Mesodermal cell (in vitro differentiated cells): Measurements from ENCODE around the gene RNF126.
"Not testable (repeated sequence)": the region's sequence is repeated elsewhere in the genome, so short reads cannot be mapped to it uniquely, and the experiment has no call there.

Experiments
- H3K27ac ChIP-seq: 2 replicates; pipeline ENCODE4 v1.7.0; 2013; ENCODE audit warnings: mild to moderate bottlenecking, low read depth, low read length, moderate library complexity; ENCODE audit not compliant: severe bottlenecking
- H3K36me3 ChIP-seq: 2 replicates; pipeline ENCODE4 v1.7.1; 2013; ENCODE audit warnings: mild to moderate bottlenecking, low read length, moderate library complexity; ENCODE audit not compliant: control insufficient read depth, insufficient read depth
- H3K4me1 ChIP-seq: one replicate; pipeline ENCODE4 v1.7.1; 2013; ENCODE audit warnings: mild to moderate bottlenecking, low read length; ENCODE audit not compliant: insufficient read depth, control insufficient read depth, poor library complexity, severe bottlenecking
- H3K4me3 ChIP-seq: 2 replicates; pipeline ENCODE4 v1.7.0; 2013; ENCODE audit warnings: low read length, control low read depth, mild to moderate bottlenecking; ENCODE audit not compliant: insufficient read depth, poor library complexity, severe bottlenecking; ENCODE audit errors: extremely low read depth
- H3K9me3 ChIP-seq: 2 replicates; pipeline ENCODE4 v1.7.1; 2013; ENCODE audit warnings: mild to moderate bottlenecking, low read length, moderate library complexity; ENCODE audit not compliant: control insufficient read depth
- WGBS, 2 experiments: methylation state at CpG; one replicate each; pipeline ENCODE4 v1.1.5; 2013; ENCODE audit warnings: missing lambda C conversion rate in 2 of 2; ENCODE audit not compliant: insufficient coverage in 2 of 2; 5-methylcytosine and 5-hydroxymethylcytosine counted together

Gene RNF126

GRCh38 chr19:676339-677105 is 13.5 kb upstream of the RNF126 start, which contains the start of gene FSTL3:
FSTL3 (plus strand) TSS chr19:676392; CDS start chr19:676424, 32 bp downstream.
- 20% methylated on average over 31 to 37 of the region's 63 CpGs for WGBS, 2 experiments
- peak within 1 kb of the TSS; percentile 16 for H3K27ac ChIP-seq
- H3K36me3 ChIP-seq, result no peaks in the 10 kb centered on the region
- peaks cover 9% of the 10 kb centered on the region for H3K4me1 ChIP-seq
- H3K9me3 ChIP-seq, result no peaks in the 10 kb centered on the region
- peak within 1 kb of the TSS; percentile 29 for H3K4me3 ChIP-seq

- Histone ChIP-seq H3K27ac (no peak overlapping the region), H3K4me1 (peaks cover 9% of the 10 kb centered on the region), H3K36me3 (no peaks in the 10 kb centered on the region), H3K9me3 (no peaks in the 10 kb centered on the region), H3K4me3 (peak overlapping the region; percentile 29)
- 33 to 75% methylated on average over 7 to 18 of the region's 31 CpGs for WGBS, 2 experiments
These were observed 13.0 kb upstream of the RNF126 start for GRCh38 chr19:676007-676338.

GRCh38 chr19:674282-675151 is 11.5 kb upstream of the RNF126 start:
- 91 to 95% methylated on average over 23 to 29 of the region's 38 CpGs for WGBS, 2 experiments
- H3K4me3 ChIP-seq, result no peak overlapping the region
- H3K27ac ChIP-seq, result no peak overlapping the region
- no peaks in the 10 kb centered on the region for H3K9me3 ChIP-seq
- no peaks in the 10 kb centered on the region for H3K36me3 ChIP-seq
- H3K4me1 ChIP-seq, result peaks cover 9% of the 10 kb centered on the region

DNA sequence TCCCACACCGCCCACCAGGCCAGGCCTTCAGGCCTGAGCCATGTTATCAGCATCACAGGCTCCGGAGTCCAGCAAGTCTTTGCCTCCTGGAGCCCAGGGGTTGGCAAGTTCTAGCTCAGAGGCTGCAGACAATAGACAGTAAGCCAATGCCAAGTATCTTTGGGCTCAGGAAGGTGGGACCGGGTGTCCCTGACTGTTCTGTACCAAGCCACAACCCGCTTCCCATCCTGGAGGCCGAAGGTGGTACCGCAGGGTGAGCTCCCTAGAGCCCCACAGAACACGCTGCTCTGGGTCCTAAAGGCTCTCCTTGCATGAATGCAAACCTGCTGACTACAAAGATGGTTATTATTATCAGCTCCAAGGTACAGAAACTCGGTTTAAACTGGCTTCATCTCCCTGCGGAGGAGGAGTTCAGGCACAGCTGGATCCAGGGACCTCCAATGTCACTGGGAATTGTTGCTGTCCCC is 7.6 kb upstream of the RNF126 start:
- H3K9me3 ChIP-seq, result peaks cover 10% of the 10 kb centered on the region
- no peaks in the 10 kb centered on the region for H3K36me3 ChIP-seq
- WGBS, 2 experiments, result 67 to 70% methylated on average over 9 of the region's 9 CpGs
- H3K4me1 ChIP-seq, result no peaks in the 10 kb centered on the region
- no peak overlapping the region for H3K4me3 ChIP-seq
- H3K27ac ChIP-seq, result no peak overlapping the region

DNA sequence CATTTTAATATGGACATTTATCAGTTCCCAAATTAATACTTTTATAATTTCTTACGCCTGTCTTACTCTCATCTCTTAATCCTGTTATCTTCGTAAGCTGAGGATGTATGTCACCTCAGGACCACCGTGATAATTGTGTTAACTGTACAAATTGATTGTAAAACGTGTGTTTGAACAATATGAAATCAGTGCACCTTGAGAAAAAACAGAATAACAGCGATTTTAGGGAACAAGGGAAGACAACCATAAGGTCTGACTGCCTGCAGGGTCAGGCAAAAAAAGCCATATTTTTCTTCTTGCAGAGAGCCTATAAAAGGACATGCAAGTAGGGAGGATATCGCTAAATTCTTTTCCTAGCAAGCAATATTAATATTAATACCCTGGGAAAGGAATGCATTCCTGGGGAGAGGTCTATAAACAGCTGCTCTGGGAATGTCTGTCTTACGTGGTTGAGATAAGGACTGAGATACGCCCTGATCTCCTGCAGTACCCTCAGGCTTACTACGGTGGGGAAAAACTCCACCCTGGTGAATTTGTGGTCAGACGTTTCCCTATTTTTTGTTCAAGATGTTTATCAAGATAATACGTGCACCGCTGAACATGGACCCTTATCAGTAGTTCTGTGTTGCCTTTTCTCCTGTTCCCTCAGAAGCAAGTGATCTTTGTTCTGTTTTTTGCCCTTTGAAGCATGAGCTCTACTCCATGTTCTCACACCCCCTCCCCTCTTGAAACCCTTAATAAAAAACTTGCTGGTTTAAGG is 5.8 kb upstream of the RNF126 start:
- WGBS, 2 experiments, result 77 to 78% methylated on average over 8 to 10 of the region's 12 CpGs
- not testable (repeated sequence) for H3K36me3 ChIP-seq, H3K27ac ChIP-seq, H3K4me1 ChIP-seq, H3K4me3 ChIP-seq
- H3K9me3 ChIP-seq, result peaks cover 10% of the 10 kb centered on the region

DNA sequence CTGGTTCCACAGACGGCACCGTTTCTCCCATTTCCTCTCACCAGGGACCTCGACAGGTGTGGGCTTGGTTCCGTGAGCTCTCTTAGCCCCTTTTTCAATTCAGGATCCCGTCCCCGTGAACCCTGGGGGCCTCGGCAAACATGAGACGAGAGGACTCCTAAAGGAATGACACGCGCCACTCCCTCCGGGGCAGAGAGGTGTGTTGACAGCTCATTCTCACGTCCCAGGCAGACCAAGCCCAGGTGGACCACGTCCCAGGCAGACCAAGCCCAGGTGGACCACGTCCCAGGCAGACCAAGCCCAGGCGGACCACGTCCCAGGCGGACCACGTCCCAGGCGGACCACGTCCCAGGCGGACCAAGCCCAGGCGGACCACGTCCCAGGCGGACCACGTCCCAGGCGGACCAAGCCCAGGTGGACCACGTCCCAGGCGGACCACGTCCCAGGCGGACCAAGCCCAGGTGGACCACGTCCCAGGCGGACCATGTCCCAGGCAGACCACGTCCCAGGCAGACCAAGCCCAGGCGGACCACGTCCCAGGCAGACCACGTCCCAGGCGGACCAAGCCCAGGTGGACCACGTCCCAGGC is 4.1 kb upstream of the RNF126 start:
- peaks cover 10% of the 10 kb centered on the region for H3K9me3 ChIP-seq
- H3K4me1 ChIP-seq, H3K36me3 ChIP-seq, H3K27ac ChIP-seq, H3K4me3 ChIP-seq: not testable (repeated sequence)
- 83 to 87% methylated on average over 26 to 34 of the region's 38 CpGs for WGBS, 2 experiments

GRCh38 chr19:664913-665443 is 2.0 kb upstream of the RNF126 start:
- H3K4me1 ChIP-seq, result peaks cover 7% of the 10 kb centered on the region
- WGBS, 2 experiments, result 11 to 12% methylated on average over 23 of the region's 24 CpGs

DNA sequence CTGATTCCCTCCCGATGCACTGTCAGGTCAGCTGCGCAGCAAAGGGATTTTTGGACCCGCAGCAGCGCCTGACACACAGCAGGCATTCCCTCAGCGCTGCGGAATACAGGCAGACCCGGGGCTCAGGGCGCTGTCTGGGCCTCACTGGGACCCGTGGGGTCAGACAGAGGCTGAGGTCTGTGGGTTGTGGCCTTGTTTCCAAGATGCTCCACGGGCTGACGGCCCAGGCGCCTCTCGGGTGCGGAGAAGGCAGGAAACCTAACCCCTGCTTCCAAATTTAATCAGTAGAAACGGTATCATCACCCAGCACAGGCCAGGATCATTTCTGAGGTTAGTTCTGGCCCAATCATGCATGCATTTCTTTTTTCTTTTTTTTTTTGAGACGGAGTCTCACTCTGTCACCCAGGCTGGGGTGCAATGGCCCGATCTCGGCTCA is 686 bp upstream of the RNF126 start:
- Histone ChIP-seq H3K27ac (peak overlapping the region; percentile 36), H3K9me3 (peaks cover 6% of the 10 kb centered on the region), H3K4me3 (peak overlapping the region; percentile 29), H3K36me3 (peaks cover 12% of the 10 kb centered on the region), H3K4me1 (peaks cover 7% of the 10 kb centered on the region)
- WGBS, 2 experiments, result 89 to 94% methylated on average over 18 of the region's 18 CpGs

More at GRCh38 chr19:664913-665443, 2.0 kb upstream of the RNF126 start:
- H3K9me3 ChIP-seq, result peaks cover 10% of the 10 kb centered on the region
- no peak overlapping the region for H3K27ac ChIP-seq
- no peak overlapping the region for H3K4me3 ChIP-seq
- H3K36me3 ChIP-seq, result peaks cover 6% of the 10 kb centered on the region

GRCh38 chr19:662207-662961 is 630 bp downstream of the RNF126 start:
- Histone ChIP-seq H3K27ac (peak overlapping the region; percentile 66), H3K4me1 (peaks cover 7% of the 10 kb centered on the region), H3K9me3 (peaks cover 6% of the 10 kb centered on the region), H3K4me3 (peak overlapping the region; percentile 95), H3K36me3 (peaks cover 19% of the 10 kb centered on the region)
- WGBS, 2 experiments, result 1% methylated on average over 77 of the region's 81 CpGs
